PC-3 (cell line): Measurements from ENCODE around the gene DYNC1LI1.

Experiments used
- EZH2 ChIP-seq: fragments of 300-600 bp; sonication (generic); IDR thresholded peaks from one replicate; pipeline ENCODE4 v1.6.1; 2017; ENCODE audit warnings: antibody characterized with exemption, mild to moderate bottlenecking, low read length; ENCODE audit not compliant: unreplicated experiment
- TF ChIP-seq, protein P1 (sequence below): fragments of 300-600 bp; sonication (generic); conservative IDR thresholded peaks from 2 replicates; pipeline ENCODE4 v1.5.1; 2017; ENCODE audit warnings: antibody characterized with exemption, low read depth, mild to moderate bottlenecking, low read length

- TF ChIP-seq EZH2, result no peak
- TF ChIP-seq, protein P1, sequence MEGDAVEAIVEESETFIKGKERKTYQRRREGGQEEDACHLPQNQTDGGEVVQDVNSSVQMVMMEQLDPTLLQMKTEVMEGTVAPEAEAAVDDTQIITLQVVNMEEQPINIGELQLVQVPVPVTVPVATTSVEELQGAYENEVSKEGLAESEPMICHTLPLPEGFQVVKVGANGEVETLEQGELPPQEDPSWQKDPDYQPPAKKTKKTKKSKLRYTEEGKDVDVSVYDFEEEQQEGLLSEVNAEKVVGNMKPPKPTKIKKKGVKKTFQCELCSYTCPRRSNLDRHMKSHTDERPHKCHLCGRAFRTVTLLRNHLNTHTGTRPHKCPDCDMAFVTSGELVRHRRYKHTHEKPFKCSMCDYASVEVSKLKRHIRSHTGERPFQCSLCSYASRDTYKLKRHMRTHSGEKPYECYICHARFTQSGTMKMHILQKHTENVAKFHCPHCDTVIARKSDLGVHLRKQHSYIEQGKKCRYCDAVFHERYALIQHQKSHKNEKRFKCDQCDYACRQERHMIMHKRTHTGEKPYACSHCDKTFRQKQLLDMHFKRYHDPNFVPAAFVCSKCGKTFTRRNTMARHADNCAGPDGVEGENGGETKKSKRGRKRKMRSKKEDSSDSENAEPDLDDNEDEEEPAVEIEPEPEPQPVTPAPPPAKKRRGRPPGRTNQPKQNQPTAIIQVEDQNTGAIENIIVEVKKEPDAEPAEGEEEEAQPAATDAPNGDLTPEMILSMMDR, result no peak
These were observed 59.7 kb downstream of the DYNC1LI1 start for GRCh38 chr3:32511005-32511404.
